ENCODE results near the gene TMEM266. TPM values are rescaled to one million over a fixed set of nuclear protein-coding genes. Genes with fewer than 3 reads are reported as not detected.

TMEM266 gene
- total RNA-seq, 4 donors from 2014 or later = 0.17 to 0.40 TPM; not detected in 2

DNA sequence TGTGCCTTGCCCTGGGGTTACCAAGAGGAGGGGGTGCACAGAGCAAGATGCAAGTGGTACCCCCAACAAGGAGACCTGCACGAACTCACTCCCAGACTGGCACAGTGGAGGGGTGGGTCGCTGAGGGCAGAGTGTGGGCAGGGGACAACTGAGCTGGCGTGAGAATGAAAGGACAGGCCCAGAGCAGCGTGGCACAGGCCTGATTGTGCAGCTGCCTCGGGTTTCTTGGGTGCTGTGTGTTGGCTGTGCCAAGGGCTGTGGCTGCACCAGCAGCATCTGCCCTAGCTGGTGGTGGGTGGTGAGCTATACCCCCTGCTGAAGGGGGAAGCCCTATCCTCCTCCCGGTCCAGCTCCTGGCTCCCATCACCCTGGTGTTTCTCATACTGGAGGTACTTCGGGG lies 92.4 kb downstream of the TMEM266 start:
- peaks cover 0 to 7% (median 2%) of the 10 kb centered on the region in 4 donors for H3K27me3 ChIP-seq
- DNase-seq (ENCODE audit: extremely low spot score) = no peak
- 83% methylated on average over 6 of the region's 7 CpGs for WGBS
- H3K9me3 ChIP-seq = no peaks in the 10 kb centered on the region
- intact Hi-C loops (cut with DNase I) = no loop called here
- H3K36me3 ChIP-seq = no peaks in the 10 kb centered on the region
- H3K4me3 ChIP-seq = no peak overlapping the region
- peaks cover 9 to 34% (median 31%) of the 10 kb centered on the region in 4 donors for H3K4me1 ChIP-seq
- no peak overlapping the region for H3K27ac ChIP-seq (replicated peaks in 1 of 4)
- no peak for TF ChIP-seq EP300 (IDR thresholded peaks at IDR 0.05)
- TF ChIP-seq, protein P1, sequence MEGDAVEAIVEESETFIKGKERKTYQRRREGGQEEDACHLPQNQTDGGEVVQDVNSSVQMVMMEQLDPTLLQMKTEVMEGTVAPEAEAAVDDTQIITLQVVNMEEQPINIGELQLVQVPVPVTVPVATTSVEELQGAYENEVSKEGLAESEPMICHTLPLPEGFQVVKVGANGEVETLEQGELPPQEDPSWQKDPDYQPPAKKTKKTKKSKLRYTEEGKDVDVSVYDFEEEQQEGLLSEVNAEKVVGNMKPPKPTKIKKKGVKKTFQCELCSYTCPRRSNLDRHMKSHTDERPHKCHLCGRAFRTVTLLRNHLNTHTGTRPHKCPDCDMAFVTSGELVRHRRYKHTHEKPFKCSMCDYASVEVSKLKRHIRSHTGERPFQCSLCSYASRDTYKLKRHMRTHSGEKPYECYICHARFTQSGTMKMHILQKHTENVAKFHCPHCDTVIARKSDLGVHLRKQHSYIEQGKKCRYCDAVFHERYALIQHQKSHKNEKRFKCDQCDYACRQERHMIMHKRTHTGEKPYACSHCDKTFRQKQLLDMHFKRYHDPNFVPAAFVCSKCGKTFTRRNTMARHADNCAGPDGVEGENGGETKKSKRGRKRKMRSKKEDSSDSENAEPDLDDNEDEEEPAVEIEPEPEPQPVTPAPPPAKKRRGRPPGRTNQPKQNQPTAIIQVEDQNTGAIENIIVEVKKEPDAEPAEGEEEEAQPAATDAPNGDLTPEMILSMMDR (IDR thresholded peaks at IDR 0.05) = no peak
- TF ChIP-seq POLR2AphosphoS5 (IDR thresholded peaks at IDR 0.05) = no peak
- TF ChIP-seq POLR2A (IDR thresholded peaks at IDR 0.05; ENCODE audit: low read depth) = no peak

DNA sequence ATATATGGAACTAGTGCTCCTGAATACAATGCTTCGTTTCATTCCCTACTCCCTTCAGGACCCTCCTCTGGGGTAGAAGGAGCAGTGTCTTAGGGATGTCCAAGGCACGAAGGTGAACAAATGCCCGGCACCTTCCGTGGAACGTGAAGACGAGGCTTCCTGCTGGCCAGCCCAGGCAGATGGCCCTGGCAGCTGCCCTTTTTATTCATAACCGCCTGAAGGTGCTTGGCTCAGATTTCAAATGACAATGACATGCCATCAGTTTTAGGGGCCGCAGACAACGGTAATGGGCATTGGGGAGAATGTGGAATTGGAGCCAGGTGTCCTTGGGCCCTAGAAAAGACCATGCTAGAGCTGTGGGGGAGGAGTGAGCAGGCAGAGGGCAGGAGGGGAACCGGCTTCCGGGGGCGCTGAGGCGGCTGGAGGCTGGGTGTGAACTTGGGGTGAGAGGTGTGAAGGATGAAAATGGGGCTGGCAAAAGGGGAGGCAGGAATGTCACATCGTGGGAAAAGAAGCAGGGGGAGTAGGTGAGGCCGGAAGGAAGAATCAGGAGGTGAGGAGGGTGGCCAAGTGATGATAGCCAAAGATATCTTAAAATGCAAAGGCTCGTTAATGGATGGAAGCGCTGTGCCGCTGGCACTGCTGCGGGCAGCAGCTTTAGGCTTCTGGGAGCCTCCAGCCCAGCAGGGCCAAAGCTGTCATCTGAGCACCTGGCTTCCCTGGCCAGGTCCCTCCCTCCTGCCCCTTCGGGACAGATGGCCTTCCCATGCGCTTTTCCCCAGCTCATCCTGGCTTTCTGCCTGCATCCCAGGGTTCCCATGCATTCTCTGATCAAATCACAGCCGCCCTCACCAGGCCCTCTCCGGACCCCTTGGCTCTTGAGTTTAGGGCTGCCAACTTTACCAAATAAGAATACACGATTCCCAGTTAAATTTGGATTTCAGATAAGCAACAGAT lies 93.7 kb downstream of the TMEM266 start:
- DNase-seq (ENCODE audit: extremely low spot score) = no peak
- no peak for TF ChIP-seq EP300 (IDR thresholded peaks at IDR 0.05)
- no peak for TF ChIP-seq POLR2A (IDR thresholded peaks at IDR 0.05; ENCODE audit: low read depth)
- TF ChIP-seq, protein P1 (IDR thresholded peaks at IDR 0.05) = no peak
- no peak for TF ChIP-seq POLR2AphosphoS5 (IDR thresholded peaks at IDR 0.05)
- Histone ChIP-seq H3K4me1 (peaks cover 7 to 26% (median 22%) of the 10 kb centered on the region in 4 donors), H3K36me3 (no peaks in the 10 kb centered on the region), H3K27me3 (no peaks in the 10 kb centered on the region), H3K27ac (replicated peaks in 1 of 4) (no peak overlapping the region), H3K4me3 (no peak overlapping the region), H3K9me3 (no peaks in the 10 kb centered on the region)
- intact Hi-C loops (cut with DNase I) = no loop called here
- WGBS = 75% methylated on average over 24 of the region's 24 CpGs

DNA sequence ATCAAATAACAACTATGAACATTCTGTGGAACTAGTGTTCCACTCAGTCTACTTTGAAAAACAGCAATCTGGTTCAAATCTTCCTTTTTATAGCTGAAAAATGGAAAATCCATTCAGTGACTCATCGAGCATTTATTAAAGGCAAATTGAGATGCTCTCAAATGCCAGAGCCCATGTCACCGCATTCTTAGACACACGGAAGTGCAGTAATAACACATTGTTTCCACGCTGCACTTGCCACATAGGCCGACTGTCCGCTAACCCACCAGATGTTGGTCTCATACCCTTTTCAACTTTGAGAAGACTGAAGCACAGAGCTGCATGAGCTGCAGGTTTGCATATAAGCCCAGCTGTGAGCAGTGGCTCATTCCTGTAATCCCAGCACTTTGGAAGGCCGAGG lies 95.9 kb downstream of the TMEM266 start:
- intact Hi-C loops (cut with DNase I) = no loop called here
- Histone ChIP-seq H3K4me1 (peaks cover 1 to 6% (median 5%) of the 10 kb centered on the region in 4 donors), H3K4me3 (no peak overlapping the region), H3K27ac (replicated peaks in 1 of 4) (no peak overlapping the region), H3K36me3 (no peaks in the 10 kb centered on the region), H3K27me3 (no peaks in the 10 kb centered on the region), H3K9me3 (no peaks in the 10 kb centered on the region)
- TF ChIP-seq POLR2A (IDR thresholded peaks at IDR 0.05; ENCODE audit: low read depth) (no peak), EP300 (IDR thresholded peaks at IDR 0.05) (no peak), POLR2AphosphoS5 (IDR thresholded peaks at IDR 0.05) (no peak)
- TF ChIP-seq, protein P1 (IDR thresholded peaks at IDR 0.05) = no peak
- DNase-seq (ENCODE audit: extremely low spot score) = no peak
- WGBS = 83% methylated on average over 7 of the region's 7 CpGs

DNA sequence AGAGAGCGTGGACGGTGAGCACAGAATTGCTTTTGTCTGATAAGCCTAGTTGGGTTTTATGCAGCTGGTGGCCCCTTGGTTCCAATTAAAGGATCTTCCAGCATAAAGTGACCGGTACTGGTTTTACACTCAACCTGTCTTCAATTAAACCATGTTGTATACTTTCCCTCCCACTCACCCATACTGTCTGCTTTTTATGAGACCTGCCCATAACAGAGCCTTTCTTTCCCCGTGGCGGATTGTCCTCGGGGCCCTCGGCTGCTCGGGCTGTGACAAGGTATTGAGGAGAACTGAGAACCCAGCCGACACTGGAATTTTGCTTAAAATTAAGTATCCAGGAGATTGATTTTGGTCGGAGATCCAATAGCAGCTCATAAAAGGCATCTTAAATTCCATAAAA lies 98.4 kb downstream of the TMEM266 start:
- TF ChIP-seq, protein P1 (IDR thresholded peaks at IDR 0.05) = no peak
- TF ChIP-seq EP300 (IDR thresholded peaks at IDR 0.05) (no peak), POLR2A (IDR thresholded peaks at IDR 0.05; ENCODE audit: low read depth) (no peak), POLR2AphosphoS5 (IDR thresholded peaks at IDR 0.05) (no peak)
- intact Hi-C loops (cut with DNase I) = no loop called here
- WGBS = 93% methylated on average over 10 of the region's 10 CpGs
- Histone ChIP-seq H3K36me3 (no peaks in the 10 kb centered on the region), H3K27ac (replicated peaks in 1 of 4) (no peak overlapping the region), H3K4me3 (no peak overlapping the region), H3K27me3 (no peaks in the 10 kb centered on the region), H3K4me1 (peaks cover 8 to 23% (median 12%) of the 10 kb centered on the region in 4 donors), H3K9me3 (no peaks in the 10 kb centered on the region)
- DNase-seq (ENCODE audit: extremely low spot score) = no peak
